HG02642 (cell line): ENCODE data around the gene RPL9.
"Not testable (repeated sequence)": the region's sequence is repeated elsewhere in the genome, so short reads cannot be mapped to it uniquely, and the experiment has no call there.

Experiments used
- ATAC-seq: cut with Tn5 transposase; IDR thresholded peaks from one replicate; pipeline ENCODE4 v1.9.1; 2021; ENCODE audit warnings: mild to moderate bottlenecking; ENCODE audit not compliant: unreplicated experiment, poor library complexity

Gene RPL9

DNA sequence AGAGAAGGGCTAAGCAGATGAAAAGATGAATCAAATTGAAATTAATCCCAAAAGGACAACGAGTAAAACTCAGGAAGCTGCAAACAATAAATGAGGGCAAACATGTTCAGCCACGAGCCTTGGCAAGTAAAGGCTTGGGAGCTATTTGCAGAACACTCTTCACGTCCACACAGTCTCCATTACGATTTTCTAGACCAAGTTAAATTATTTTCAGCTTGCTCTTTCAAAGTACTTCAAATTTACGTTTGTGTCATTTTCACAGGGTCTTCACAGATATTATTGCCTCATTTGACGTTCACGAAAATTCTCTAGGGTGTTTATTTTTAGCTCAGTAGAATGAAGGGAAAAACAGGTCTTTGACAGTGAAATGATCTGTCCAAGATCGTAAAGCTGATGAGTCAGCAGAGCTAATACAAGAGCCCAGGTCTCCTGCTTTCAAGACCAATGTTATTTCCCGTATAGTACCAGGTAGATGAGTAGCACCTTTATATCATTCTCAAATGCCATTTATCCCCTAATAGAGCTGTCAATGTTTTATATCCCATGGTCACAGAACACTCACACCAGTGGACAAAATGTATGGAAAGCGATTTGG is 31.1 kb downstream of the RPL9 start:
- no peak for ATAC-seq

DNA sequence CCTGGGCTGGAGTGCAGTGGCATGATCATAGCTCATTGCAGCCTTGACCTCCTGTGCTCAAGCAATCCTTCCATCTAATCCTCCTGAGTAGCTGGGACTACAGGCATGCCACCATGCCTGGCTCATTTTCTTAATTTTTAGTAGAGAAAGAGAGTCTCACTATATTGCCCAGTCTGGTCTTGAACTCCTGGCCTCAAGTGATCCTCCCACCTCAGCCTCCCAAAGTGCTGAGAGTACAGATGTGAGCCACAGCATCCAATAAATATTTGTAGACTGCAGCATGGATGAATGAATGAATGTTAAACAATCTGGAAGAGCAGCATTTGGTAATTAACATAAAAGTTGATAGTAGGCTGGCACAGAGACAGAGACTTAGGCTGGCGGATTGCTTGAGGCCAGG is 32.0 kb downstream of the RPL9 start:
- no peak for ATAC-seq

DNA sequence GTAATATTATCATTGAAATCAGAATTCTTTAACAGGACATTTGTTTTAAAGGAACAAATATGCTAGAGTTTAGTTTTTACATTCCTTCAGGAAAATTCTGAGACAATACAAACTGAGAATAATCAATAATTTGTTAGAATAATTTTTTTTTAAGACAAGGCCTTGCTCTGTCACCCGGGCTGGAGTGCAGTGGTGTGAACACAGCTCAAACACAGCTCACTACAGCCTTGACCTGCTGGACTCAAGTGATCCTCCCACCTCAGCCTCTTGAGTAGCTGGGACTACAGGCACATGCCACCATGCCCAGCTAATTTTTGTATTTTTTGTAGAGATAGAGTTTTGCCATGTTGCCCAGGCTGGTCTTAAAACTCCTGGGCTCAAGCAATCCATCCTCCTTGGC is 33.4 kb downstream of the RPL9 start:
- not testable (repeated sequence) for ATAC-seq

DNA sequence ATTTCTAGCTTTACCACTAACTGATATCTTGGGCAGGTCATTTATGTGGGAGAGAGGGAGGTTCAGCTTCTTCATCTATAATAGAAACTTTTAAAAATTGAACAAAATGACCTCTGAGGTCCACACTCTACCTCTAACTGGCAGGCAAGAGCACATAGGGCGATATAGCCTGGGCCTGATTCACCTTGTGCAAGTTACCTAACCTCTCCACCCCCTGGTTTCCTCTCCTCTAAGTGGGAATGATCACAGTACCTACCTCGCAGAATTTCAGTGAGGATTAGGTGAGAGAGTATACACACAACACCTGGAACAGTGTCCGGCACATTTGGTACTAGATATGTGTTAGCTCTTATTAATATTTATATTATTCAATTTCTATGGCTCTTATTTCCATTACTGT is 36.5 kb downstream of the RPL9 start:
- no peak for ATAC-seq

DNA sequence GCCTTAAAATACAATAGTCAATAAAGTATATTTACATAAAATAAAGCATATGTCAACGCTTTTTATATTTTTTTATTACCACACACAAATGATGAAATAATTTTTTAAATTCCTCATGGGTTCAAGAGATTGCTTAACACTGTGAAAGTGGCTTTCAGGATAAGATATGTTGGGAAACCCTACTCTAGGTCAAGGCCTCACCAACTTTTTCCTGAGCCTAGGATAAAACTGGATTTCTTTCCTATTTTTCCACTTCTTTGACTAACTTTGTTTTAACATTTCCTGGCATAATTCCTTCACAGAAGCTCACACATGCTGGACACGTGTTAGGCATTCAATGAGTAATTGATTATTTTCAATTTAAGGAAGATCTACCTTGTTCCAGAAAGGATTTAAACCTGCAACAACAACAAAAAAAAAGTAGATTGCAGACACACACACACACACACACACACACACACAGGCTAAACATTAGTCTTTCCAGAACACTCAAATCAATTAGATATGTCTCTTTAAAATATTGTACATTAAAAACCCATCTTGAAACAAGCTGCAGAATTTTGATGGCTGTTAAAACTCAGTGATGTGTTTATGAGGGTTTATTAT is 42.9 kb downstream of the RPL9 start:
- no peak for ATAC-seq

DNA sequence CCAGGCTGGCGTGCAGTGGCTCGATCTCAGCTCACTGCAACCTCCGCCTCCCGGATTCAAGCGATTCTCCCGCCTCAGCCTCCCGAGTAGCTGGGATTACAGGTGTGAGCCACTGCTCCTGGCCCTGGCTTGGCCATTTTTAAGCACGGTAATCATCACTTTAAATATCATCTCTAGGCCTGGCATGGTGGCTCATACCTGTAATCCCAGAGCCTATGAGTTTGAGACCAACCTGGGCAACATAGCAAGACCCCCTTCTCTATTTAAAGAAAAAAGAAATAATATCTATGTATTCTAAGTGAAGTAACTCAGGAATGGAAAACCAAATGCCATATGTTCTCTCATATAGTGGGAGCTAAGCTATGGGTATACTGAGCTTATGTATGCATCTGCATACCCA is 47.2 kb downstream of the RPL9 start:
- ATAC-seq = not testable (repeated sequence)

DNA sequence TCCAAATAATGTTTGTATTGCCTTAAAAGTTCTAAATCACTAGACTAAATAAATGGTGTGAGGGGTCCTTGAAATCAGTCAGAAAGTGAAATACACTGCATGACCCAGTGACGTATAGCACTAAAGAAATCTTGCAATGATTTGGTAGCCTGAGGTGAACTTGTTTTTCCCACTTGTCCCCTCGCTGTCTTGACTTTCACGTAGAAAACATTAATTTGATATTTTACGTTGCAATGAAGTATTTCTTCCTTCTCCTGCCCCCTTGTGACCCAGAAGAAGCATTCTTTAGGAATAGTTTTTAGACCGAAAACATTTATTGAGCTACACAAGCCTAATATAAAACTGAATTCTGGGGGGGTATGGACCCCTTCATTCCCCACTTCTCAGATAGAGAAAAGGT is 48.3 kb downstream of the RPL9 start:
- ATAC-seq = no peak

DNA sequence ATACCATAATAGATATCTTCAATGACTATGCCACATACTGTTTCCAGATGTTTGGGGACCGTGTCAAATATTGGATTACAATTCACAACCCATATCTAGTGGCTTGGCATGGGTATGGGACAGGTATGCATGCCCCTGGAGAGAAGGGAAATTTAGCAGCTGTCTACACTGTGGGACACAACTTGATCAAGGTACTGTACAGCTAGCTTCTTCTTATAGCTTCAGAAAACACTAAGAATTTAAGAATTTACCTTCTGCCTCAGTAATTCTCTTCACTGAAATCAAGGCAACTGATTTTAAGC is 51.2 kb downstream of the RPL9 start:
- no peak for ATAC-seq

DNA sequence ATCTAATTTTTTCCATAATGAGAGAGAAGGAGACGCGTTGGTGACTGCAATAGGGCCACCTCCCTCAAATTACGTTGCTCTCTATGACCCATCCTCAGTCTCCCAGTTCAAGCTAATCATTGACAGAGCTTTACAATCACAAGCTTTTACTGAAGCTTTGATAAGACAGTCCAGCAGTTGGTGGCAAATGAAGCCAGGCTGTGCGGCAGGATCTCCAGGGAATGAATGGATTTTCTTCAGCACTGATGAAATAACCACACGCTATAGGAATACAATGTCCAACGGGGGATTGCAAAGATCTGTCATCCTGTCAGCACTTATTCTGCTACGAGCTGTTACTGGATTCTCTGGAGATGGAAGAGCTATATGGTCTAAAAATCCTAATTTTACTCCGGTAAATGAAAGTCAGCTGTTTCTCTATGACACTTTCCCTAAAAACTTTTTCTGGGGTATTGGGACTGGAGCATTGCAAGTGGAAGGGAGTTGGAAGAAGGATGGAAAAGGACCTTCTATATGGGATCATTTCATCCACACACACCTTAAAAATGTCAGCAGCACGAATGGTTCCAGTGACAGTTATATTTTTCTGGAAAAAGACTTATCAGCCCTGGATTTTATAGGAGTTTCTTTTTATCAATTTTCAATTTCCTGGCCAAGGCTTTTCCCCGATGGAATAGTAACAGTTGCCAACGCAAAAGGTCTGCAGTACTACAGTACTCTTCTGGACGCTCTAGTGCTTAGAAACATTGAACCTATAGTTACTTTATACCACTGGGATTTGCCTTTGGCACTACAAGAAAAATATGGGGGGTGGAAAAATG is 51.7 kb downstream of the RPL9 start, which contains the start of gene KLB:
Gene KLB, plus strand, starts transcription at position 168 of the 821 bp plus-strand sequence. Its CDS starts 20 bp downstream, at position 188.
- no peak for ATAC-seq
